ENCODE results near the gene BANF1.

GRCh38 chr11:65967329-65967934, 34.9 kb upstream of the BANF1 start:
- TF ChIP-seq EZH2 (IDR thresholded peaks at IDR 0.05; ENCODE audit: borderline replicate concordance) = no peak
- TF ChIP-seq CTCF (IDR thresholded peaks at IDR 0.05; ENCODE audit: poor library complexity) = no peak
- TF ChIP-seq EZH2phosphoT487 (IDR thresholded peaks at IDR 0.05; ENCODE audit: low read depth, severe bottlenecking, unreplicated experiment) = no peak
